ENCODE data around the gene ISM1. TPM values are rescaled to one million over a fixed set of nuclear protein-coding genes. Genes with fewer than 3 reads are reported as not detected.
"Not testable (repeated sequence)": the region's sequence is repeated elsewhere in the genome, so short reads cannot be mapped to it uniquely, and the experiment has no call there.

The ISM1 gene
- total RNA-seq, 4 donors from 2014 or later = 1.8 to 7.1 (median 4.0) TPM

- no peak overlapping the region for H3K4me3 ChIP-seq
- 68% methylated on average over 7 of the region's 7 CpGs for WGBS
- H3K36me3 ChIP-seq = no peaks in the 10 kb centered on the region
- intact Hi-C loops (cut with DNase I) = no loop called here
- no peaks in the 10 kb centered on the region for H3K27me3 ChIP-seq
- H3K4me1 ChIP-seq = no peaks in the 10 kb centered on the region
- peaks cover 0 to 6% (median 0%) of the 10 kb centered on the region in 4 donors for H3K9me3 ChIP-seq
- DNase-seq (ENCODE audit: extremely low spot score) = peak; percentile 57
- peak overlapping the region in 1 of 4 donors; percentile 16 for H3K27ac ChIP-seq (replicated peaks in 1 of 4)
- no peak for TF ChIP-seq CTCF (IDR thresholded peaks at IDR 0.05)
- no peak for TF ChIP-seq POLR2AphosphoS5 (IDR thresholded peaks at IDR 0.05)
- no peak for TF ChIP-seq POLR2A (IDR thresholded peaks at IDR 0.05; ENCODE audit: low read depth)
- no peak for TF ChIP-seq EP300 (IDR thresholded peaks at IDR 0.05)
Observed at GRCh38 chr20:13231031-13231752, 10.1 kb downstream of the ISM1 start.

DNA sequence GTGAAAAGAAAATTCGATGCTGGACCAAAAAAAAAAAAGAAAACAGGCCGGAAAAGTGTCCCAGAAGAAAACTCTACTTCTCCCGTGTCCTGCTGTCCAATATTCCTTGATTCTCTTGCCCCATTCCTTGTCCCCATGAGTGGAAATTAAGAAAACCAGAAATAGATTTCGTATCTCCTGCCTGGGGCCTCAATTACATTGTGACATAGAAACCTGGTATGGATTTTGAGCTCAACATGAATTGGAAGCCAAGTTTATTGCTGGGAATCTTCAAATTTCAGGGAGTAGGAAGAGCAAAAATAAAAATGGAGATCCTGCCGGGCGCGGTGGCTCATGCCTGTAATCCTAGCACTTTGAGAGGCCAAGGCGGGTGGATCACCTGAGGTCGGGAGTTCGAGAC lies 11.9 kb downstream of the ISM1 start:
- no peaks in the 10 kb centered on the region for H3K36me3 ChIP-seq
- H3K4me3 ChIP-seq = no peak overlapping the region
- TF ChIP-seq POLR2A (IDR thresholded peaks at IDR 0.05; ENCODE audit: low read depth) = no peak
- TF ChIP-seq CTCF (IDR thresholded peaks at IDR 0.05) = no peak
- TF ChIP-seq POLR2AphosphoS5 (IDR thresholded peaks at IDR 0.05) = no peak
- TF ChIP-seq EP300 (IDR thresholded peaks at IDR 0.05) = no peak
- DNase-seq (ENCODE audit: extremely low spot score) = no peak
- intact Hi-C loops (cut with DNase I) = no loop called here
- H3K9me3 ChIP-seq = no peaks in the 10 kb centered on the region
- H3K27me3 ChIP-seq = no peaks in the 10 kb centered on the region
- no peaks in the 10 kb centered on the region for H3K4me1 ChIP-seq
- WGBS = 87% methylated on average over 10 of the region's 10 CpGs
- no peak overlapping the region for H3K27ac ChIP-seq (replicated peaks in 1 of 4)

DNA sequence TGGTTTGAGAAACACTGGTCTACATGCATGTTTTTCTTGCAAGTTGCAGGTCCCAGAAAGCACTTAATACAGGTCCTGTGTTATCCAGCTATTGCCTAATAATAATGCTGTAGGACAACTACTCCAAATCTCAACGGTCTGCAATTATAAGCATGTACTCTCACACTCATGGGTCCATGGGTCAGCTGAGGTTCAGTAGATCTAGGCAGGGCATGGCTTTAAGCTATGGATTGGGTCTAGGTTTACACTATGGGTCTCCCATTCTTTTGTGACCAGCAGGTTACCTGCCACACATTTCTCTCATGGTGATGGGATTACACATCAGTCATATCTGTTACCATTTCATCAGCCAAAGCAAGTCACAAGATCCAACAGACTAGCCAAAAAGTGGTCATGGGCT lies 13.9 kb downstream of the ISM1 start:
- Histone ChIP-seq H3K9me3 (no peaks in the 10 kb centered on the region), H3K27ac (replicated peaks in 1 of 4) (no peak overlapping the region), H3K4me1 (no peaks in the 10 kb centered on the region), H3K4me3 (no peak overlapping the region), H3K36me3 (no peaks in the 10 kb centered on the region), H3K27me3 (no peaks in the 10 kb centered on the region)
- DNase-seq (ENCODE audit: extremely low spot score) = peak; percentile 17
- TF ChIP-seq POLR2A (IDR thresholded peaks at IDR 0.05; ENCODE audit: low read depth) = no peak
- no peak for TF ChIP-seq EP300 (IDR thresholded peaks at IDR 0.05)
- TF ChIP-seq POLR2AphosphoS5 (IDR thresholded peaks at IDR 0.05) = no peak
- no peak for TF ChIP-seq CTCF (IDR thresholded peaks at IDR 0.05)
- intact Hi-C loops (cut with DNase I) = no loop called here
- 88% methylated on average over 1 of the region's 1 CpG for WGBS

DNA sequence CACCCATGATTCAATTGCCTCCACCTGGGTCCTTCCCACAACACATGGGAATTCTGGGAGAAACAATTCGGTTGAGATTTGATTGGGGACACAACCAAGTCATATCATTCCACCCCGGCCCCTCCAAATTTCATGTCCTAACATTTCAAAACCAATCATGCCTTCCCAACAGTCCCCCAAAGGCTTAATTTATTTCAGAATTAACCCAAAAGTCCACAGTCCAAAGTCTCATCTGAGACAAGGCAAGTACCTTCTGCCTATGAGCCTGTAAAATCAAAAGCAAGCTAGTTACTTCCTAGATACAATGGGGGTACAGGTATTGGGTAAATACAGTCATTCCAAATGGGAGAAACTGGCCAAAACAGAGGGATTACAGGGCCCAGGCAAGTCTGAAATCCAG lies 15.3 kb downstream of the ISM1 start:
- 85% methylated on average over 2 of the region's 2 CpGs for WGBS
- H3K4me3 ChIP-seq; H3K36me3 ChIP-seq; H3K27ac ChIP-seq (replicated peaks in 1 of 4); H3K9me3 ChIP-seq; intact Hi-C loops (cut with DNase I); H3K27me3 ChIP-seq; H3K4me1 ChIP-seq: not testable (repeated sequence)
- peak; percentile 79 for DNase-seq (ENCODE audit: extremely low spot score)

DNA sequence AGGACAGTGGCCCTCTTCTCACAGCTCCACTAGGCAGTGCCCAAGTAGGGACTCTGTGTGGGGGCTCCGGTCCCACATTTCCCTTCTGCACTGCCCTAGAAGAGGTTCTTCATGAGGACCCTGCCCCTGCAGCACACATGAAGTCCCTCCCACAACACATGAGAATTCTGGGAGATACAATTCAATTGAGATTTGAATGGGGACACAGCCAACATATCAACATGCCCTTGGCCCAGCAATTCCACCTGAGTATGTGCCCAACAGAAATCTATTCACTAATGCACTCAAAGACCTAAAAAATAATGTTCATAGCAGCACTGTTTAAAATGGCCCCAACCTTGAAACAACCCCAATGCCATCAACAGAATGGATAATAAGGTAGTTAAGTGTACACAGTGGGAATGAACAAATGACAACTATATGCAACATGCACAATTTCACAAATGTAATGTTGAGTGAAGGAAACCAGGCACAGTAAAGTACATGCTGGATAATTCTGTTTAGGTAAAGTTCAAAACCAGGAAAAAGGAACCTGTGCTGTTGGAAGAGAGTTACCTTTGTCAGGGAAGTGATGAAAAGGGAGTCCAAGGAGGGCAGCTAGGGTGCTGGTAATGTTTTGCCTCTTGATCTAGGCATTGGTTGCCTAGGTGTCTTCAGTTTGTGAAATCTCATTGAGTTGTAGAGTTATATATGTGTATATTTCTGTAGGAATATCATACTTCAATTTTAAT lies 16.1 kb downstream of the ISM1 start:
- intact Hi-C loops (cut with DNase I) = no loop called here
- no peaks in the 10 kb centered on the region for H3K9me3 ChIP-seq

More for the DNA sequence above, 16.1 kb downstream of the ISM1 start:
- TF ChIP-seq CTCF (IDR thresholded peaks at IDR 0.05) (no peak), POLR2A (IDR thresholded peaks at IDR 0.05; ENCODE audit: low read depth) (no peak), EP300 (IDR thresholded peaks at IDR 0.05) (no peak), POLR2AphosphoS5 (IDR thresholded peaks at IDR 0.05) (no peak)
- H3K27ac ChIP-seq (replicated peaks in 1 of 4) = no peak overlapping the region
- H3K36me3 ChIP-seq = no peaks in the 10 kb centered on the region
- WGBS = 86% methylated on average over 1 of the region's 1 CpG
- DNase-seq (ENCODE audit: extremely low spot score) = peak; percentile 57
- no peak overlapping the region for H3K4me3 ChIP-seq
- H3K4me1 ChIP-seq = no peaks in the 10 kb centered on the region
- H3K27me3 ChIP-seq = no peaks in the 10 kb centered on the region

Measured in esophagus muscularis mucosa (tissue), 4 donors.